Loucy (cell line): ENCODE data around the gene ZNF831.

Experiments used
- CTCF ChIP-seq: fragments of 200-600 bp; sonication (generic); conservative IDR thresholded peaks from 2 replicates; pipeline ENCODE4 v1.5.1; 2014; ENCODE audit warnings: mild to moderate bottlenecking, antibody characterized with exemption, low read length
- EZH2phosphoT487 ChIP-seq: fragments of 200-600 bp; IDR thresholded peaks from 2 replicates; pipeline ENCODE4 v1.6.1; 2018; ENCODE audit warnings: antibody characterized with exemption, mild to moderate bottlenecking, moderate library complexity, borderline replicate concordance

- TF ChIP-seq EZH2phosphoT487 (no peak), CTCF (no peak)
Observed at GRCh38 chr20:59194023-59194935, 30.7 kb downstream of the ZNF831 start.
